Activated CD4-positive, alpha-beta T cell treated with anti-CD3 and anti-CD28 coated beads, Interleukin-2, Interleukin-6, amounts not matched to agents 100 ng/mL and 50 ng/mL, durations not matched to agents 16 hours and 8 hours (primary cell): ENCODE results near the gene EFNA5.

Experiments used
- DNase-seq: peaks from one replicate; pipeline ENCODE4 v3.0.0-alpha.2; 2020

EFNA5 gene

DNA sequence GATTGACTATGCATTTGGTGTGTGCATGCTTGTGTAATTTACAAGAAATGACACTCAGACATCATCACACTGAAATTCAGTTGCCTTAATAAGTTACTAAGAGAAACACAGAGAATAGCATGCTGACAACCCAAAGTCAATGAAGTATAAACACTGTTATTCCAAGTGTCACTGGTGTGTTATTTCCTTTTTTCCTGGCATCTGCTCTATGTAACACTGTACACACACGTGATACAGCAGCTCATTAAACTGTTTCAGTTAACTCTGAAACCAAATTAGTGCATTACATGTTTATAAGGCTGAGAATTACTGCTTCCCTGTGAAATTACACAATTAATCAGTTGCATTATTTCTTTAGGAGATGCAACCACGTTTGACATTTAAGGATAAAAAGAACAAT is 252.7 kb downstream of the EFNA5 start:
- no peak for DNase-seq

GRCh38 chr5:107415762-107416161 is 255.0 kb downstream of the EFNA5 start:
- DNase-seq = no peak

DNA sequence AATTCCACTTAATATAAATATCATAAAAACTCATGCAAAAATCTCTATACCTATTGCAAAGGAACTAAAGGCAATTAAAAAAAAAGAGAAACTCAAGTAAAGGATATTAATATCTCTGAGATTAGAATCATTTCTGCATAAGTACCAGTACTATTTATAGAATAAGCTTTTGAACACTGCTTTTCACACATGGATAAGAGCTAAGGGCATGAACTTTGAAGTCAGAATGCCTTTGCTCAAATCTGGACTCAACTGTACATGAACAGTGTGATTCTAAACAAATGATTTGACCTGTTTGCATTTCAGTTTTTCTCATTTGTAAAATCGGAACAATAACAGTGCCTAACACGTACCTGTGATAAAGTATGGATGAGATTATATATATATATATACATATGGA is 255.9 kb downstream of the EFNA5 start:
- no peak for DNase-seq

- DNase-seq = no peak
Measured at GRCh38 chr5:107413754-107414153, 257.0 kb downstream of the EFNA5 start.

GRCh38 chr5:107408564-107408963 is 262.2 kb downstream of the EFNA5 start:
- no peak for DNase-seq

DNA sequence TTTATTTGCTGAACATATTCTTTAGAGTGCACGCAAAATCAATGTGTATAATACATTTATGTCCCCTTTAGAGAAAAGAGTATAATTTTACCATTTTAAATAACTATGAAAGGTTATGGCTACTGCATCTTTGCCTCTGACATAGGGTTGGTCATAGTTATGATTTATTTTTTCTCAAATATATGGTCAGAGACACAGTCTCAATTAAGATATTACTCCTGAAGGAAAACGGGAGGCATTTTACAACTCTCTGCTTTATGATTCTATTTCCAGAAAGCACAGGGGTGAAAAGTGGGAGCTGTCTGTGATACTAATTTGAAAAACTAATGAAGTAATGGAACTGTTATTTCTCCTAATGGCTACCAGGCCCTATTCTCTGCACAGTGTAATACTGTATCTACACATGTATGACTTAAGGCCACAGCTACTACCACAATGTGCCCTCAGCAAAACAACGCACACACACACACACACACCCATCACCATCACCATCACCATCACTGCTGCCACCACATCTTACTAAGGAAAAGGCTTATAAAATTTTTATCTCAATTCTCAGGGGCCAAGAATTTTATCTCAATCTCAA is 262.9 kb downstream of the EFNA5 start:
- no peak for DNase-seq

GRCh38 chr5:107404595-107405374 is 266.0 kb downstream of the EFNA5 start:
- DNase-seq = no peak

DNA sequence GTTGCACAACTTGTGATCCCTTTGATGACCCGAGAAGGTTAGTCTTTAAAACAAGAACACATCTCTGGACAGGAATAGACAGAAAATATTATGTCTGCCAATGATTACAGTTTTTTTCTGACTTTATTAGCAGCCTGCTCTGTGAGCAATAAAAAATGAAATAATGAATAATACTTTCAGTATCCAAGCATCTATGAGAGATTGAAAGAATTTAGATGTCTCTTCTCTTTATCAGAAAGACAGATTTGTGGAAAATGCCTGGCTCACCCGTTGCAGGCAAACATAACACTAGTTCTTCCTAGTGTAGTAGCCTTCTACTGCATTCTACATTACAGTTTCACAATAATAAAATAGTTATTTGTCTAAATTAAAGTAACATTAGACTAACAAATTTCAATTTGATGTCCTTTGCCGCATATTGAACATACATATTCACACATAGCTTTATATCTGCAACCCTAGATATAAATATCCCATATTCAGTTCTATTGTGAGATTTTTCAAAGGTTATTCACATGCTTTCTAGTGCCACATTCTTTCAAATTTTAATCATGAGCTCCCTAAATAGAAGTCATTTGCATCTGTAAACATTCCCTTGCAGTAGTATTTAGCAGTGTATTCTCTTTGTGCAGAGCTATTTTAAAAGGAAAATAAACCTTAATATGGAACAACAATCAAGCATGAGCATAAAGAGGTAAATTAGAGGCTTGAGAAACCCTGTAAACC is 267.3 kb downstream of the EFNA5 start:
- DNase-seq = no peak

DNA sequence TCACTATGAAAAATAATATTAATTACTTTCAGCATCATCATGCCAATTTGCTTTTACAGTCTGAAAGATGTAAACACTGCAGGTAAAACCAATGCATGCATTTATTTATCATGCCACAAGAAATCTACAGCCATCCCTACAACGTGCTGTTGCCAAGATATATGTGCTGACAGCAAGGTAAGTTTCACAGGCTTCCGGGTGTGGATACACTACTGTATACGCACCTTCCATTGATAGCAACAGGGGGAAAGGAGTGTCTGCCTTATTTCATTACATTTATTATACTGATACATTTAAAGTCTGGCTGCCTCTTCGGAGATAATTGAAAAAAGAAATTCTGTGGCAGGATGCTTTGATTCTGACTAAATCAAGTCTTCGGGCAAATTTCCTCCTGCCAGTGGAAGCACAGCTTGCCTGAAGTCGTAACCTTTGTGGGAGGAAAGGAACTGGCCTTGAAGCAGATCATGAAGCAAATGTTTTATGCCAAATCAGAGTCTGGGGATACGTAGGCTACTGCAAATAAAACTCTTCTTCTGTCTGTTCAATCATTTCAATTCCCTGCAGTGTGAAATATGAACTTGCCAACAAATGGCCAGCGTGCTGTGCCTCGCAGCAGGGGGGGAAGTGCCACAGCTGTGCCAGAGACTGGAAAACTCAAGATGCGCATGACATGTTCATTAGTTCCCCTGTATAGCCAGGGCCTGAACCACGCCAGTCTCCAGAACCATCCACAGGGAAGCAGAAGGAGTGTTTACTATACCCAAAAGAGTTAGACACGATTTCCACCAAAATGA is 268.1 kb downstream of the EFNA5 start:
- DNase-seq = no peak

DNA sequence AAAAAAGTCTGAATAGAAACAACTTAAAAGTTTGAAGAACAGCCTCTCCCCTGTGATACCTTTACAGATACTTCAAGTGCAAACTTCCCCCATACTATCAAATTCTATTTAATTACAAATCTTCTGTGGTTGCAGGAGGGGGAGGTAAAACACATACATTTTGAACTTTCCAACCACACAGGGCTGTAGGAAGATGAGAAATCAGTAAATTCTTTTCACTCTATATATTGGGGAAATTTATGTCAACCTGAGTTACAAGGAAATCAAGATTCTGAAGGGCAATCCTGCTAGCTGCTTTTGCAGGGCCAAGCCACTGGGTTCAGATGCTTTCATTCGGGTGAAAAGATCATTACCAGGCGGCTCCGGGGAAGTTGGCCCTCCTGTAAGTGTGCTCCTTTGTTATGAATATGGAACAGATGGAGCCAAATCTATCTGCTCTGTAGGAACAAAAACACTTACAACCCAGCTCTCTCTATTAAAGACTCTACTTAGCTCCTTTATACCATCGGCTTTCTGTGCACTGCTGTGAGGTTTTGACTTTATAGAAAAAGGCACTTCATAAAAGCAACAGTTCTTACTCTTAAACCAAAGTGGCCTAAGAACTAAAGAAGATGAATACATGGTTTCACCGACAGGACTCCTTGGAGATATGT is 269.1 kb downstream of the EFNA5 start:
- no peak for DNase-seq

DNA sequence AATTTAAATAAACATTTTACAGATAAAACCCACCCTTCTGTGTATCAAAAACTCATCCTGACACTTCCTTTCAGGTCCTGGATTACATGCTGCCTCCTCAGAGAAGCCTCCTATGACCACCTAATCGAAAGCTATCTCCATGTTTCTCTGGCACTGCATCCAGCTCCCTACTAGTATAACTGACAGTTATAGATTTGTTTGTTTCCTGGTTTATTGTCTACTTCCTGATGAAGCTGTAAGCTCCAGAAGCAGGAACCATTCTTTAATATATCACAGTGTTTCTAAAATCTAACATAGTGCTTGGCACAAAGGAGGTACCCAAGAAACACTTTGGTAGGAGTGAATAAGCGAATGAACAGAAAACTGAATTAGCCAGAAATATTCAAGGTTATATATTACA is 270.4 kb downstream of the EFNA5 start:
- DNase-seq = no peak

DNA sequence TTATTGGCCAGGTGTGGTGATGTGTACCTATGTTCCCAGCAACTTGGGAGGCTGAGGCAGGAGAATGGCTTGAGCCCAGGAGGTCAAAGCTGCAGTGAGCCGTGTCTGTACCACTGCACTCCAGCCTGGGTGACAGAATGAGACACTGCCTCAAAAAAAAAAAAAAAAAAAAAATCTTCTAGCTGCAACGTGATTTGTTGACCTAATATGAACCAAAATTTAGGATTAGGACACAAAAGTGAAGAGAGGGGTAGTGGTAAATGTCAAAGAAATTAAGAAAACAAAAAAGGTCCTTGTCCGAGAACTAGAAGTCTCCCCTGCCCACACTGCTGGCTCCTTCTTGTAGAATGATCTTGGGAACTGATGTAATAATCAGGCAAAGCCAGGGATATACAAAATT is 272.0 kb downstream of the EFNA5 start:
- DNase-seq = no peak

- no peak for DNase-seq
Measured at GRCh38 chr5:107396351-107396690, 274.4 kb downstream of the EFNA5 start.

GRCh38 chr5:107395632-107396350 is 274.9 kb downstream of the EFNA5 start:
- no peak for DNase-seq

- DNase-seq = no peak
Measured at GRCh38 chr5:107393851-107394250, 276.9 kb downstream of the EFNA5 start.

DNA sequence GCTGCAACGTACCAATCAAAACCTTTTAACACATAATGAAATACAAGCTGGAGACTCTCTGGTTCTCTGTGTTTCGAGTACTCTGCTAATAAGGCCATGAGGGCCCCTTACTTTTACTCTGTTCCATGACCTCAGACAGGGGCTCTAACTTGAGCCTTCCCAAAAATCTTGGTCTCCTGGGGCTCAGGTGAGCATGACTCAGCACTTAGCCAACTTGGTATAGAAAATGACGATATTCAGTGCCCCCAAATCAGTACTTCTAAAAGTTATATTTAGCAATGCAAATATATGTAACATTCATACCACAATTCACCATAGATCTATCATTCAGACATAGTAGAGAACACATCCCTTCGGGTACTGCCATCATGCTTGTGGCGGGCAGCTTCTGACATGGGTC is 278.9 kb downstream of the EFNA5 start:
- no peak for DNase-seq

GRCh38 chr5:107389775-107390148 is 281.0 kb downstream of the EFNA5 start:
- DNase-seq = no peak

- peak; percentile 49 for DNase-seq
Measured at GRCh38 chr5:107389130-107389774, 281.5 kb downstream of the EFNA5 start.

DNA sequence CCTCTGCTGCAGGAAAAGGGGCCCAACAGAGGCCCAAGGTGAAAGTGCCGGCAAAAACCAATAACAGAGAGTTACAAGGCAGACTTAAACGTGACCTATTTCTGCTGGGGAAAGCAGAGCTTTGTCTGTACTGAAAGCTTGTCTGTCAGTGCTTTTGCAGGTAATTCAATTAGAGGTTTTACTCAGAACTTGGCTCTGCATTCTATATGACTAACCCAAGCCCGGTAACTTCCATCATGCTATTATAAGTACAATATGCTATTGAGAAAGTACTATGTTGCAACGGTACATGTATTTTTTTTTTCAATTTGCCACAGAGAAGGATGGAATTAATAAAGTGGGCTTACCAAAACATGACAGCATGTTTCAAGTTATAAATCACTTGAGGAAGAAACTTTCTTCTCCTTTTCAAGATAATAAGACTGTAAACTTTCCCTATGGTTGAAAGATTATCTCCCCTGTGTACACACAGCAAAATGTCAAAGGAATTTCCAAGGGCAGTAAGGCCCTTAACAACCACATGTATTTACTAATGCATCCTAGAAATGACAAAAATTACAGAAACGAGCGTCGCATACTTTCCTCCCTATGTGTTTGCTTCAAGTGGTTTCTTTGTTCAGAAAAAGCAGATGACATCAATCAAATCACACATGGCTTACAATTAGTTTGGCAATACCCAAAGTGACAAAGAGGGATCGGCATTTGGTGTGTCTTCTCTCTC is 282.4 kb downstream of the EFNA5 start:
- peak; percentile 53 for DNase-seq

GRCh38 chr5:107387526-107388140 is 283.1 kb downstream of the EFNA5 start:
- DNase-seq = no peak

DNA sequence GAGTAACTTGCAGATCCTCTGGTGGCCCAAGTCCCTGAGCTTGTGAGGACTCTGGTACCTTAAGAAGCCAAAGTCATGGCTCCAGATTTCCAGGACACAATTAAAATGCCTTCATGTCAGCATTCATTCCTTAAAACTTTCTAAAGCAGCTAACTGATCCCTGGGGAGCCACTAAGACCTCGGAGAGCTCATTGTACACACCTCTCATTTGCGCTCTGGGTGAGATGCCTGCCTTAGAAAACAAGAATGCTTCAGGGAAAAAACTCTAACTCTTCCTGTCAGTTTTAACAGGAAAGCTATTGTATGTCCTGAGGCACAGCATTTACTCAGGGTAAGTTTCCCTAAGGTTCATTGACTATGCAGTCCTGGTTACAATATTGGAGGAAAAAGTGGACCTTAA is 285.0 kb downstream of the EFNA5 start:
- DNase-seq = no peak
